GM12873 (cell line): ENCODE measurements around the gene UVRAG.

ENCODE experiments used
- CTCF ChIP-seq: IDR thresholded peaks from 2 replicates; pipeline ENCODE4 v1.5.1; 2012; ENCODE audit warnings: low read depth, mild to moderate bottlenecking, moderate library complexity, low read length, control low read depth; ENCODE audit not compliant: insufficient read depth; ENCODE audit errors: missing control alignments

Gene UVRAG

DNA sequence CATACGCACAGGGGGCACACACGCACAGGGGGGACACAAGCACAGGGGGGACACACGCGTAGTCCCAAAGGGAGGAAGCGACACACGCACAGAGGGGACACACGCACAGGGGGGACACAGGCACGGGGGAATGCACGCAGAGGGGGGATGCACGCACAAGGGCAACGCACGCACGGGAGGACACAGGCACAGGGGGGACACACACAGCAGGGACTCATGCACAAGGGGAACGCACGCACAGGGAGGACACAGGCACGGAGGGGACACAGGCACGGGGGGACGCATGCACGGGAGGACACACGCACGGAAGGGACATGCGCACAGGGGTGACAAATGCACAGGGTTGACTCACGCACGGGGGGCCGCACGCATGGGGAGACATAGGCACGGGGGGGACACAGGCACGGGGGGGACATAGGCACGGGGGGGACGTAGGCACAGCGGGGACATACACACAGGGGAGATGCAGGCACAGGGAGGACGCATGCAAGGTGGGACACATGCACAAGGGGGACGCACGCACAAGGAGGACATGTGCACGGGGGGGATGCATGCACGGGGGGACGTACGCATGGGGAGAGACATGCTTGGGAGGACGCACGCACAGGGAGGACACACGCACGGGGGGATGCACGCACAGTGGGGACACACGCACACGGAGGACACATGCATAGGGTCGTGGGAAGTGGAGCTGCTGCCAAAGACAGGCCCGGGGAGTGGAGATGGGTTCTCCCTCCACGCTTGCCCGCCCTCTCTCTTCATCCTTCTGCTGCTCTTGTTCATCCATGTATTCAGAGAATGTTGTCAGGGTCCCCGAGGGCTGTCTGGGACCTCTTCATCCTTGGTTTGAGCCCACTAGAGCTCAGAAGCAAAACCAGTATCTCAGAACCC lies 350.1 kb downstream of the UVRAG start:
- no peak for TF ChIP-seq CTCF

DNA sequence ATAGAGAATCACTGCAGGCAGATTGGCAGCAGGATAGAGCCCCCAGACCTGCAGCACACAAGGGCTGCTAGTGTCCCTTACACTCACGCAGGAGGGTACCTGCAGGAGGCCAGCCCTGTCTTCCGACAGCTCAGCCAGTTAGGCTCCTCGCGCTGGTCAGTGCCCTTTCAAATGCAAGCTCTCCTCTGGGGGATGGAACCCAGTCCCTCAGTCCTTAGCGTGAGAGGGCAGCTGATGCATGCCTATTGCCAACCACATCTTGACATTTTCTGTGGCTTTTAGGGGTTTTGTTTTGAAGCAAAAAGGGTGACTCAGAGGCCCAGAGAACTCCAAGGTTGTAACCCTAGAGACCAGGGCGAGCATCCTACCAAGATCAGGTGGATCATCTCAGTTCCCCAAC lies 351.3 kb downstream of the UVRAG start:
- no peak for TF ChIP-seq CTCF

DNA sequence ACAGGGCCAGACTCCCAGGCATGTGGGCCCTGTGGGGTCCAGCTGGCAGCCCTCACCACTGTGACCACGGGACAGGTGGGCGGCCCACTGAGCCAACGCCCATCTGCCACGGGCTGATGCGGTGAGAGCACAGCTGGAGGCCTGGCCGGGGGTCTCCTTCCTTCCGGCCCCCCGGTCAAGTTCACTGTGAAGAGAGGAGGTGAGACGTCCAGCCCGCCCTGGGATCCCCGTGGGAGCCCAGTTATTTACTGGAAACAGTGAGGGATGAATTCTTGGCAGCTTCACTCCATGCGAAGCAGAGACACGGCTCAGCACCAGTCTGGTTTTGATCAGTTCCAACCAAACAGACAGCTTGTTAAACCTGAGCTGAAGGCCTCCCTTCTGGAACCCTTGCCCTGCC lies 352.6 kb downstream of the UVRAG start:
- no peak for TF ChIP-seq CTCF

DNA sequence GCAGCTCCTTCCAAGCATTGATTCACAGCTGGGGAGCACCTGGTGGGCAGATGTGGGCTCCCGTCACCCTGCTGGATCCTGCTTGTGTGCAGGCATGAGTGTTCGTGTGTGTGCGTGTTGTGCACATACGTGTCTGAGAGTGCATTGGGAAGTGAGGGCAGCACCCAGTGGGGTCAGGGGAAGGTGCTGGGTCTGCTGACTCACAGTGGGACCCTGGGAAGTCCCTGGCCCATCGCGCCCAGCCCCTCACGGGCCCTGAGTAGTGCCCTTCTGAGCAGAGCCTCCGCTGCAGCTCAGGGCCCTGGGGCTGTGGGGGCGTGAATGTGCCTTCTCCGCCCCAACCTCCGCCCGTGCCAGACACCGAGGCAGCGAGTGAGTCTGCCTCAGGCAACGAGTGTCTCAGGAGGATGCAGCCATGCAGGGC lies 354.5 kb downstream of the UVRAG start:
- TF ChIP-seq CTCF = no peak

GRCh38 chr11:76170468-76170867 lies 355.5 kb downstream of the UVRAG start:
- no peak for TF ChIP-seq CTCF

GRCh38 chr11:76172583-76172982 lies 357.6 kb downstream of the UVRAG start:
- TF ChIP-seq CTCF = no peak

DNA sequence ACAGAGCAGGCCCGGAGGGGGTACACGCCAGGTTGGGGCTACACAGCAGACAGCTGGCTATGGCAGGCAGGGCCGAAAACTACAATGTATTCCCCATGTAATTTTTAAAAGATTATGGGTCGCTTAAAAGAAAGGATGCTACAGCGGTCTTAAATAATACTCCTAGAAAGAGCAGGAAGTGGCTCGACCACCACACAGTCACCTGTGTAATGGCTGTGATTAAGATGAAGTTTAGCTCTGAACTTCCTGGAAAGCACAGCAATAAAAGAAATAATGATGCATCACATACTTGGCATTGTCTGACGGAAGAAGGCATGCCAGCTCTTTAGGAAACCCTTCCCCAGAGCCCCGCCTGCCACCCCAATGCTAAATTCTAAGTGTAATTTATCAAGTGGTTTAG lies 358.7 kb downstream of the UVRAG start:
- no peak for TF ChIP-seq CTCF
